Loucy (cell line): ENCODE data around the gene GAS7.

Experiments
- H2AFZ ChIP-seq: fragments of 200-600 bp; sonication (generic); 2 replicates; pipeline ENCODE4 v1.6.0; 2016; ENCODE audit warnings: antibody characterized with exemption, mild to moderate bottlenecking, low read length, moderate library complexity
- H3F3A ChIP-seq: fragments of 200-600 bp; 2 replicates; pipeline ENCODE4 v1.6.0; 2016; ENCODE audit warnings: antibody characterized with exemption, low read depth, mild to moderate bottlenecking
- H3K27me3 ChIP-seq: fragments of 200-600 bp; sonication (generic); 2 replicates; pipeline ENCODE4 v1.6.1; 2014; ENCODE audit warnings: low read length, mild to moderate bottlenecking; ENCODE audit not compliant: insufficient read depth, poor library complexity, severe bottlenecking
- H3K36me3 ChIP-seq: fragments of 200-600 bp; sonication (generic); 2 replicates; pipeline ENCODE4 v1.6.1; 2016; ENCODE audit warnings: low read length; ENCODE audit not compliant: insufficient read depth
- H3K4me1 ChIP-seq: fragments of 200-600 bp; sonication (generic); 2 replicates; pipeline ENCODE4 v1.5.1; 2014; ENCODE audit warnings: low read length, mild to moderate bottlenecking; ENCODE audit not compliant: insufficient read depth, poor library complexity, severe bottlenecking
- H3K4me2 ChIP-seq: fragments of 200-600 bp; sonication (generic); 2 replicates; pipeline ENCODE4 v1.6.0; 2014; ENCODE audit warnings: antibody characterized with exemption, low read length, low read depth, mild to moderate bottlenecking; ENCODE audit not compliant: poor library complexity, severe bottlenecking
- H3K4me3 ChIP-seq: fragments of 200-600 bp; sonication (generic); 2 replicates; pipeline ENCODE4 v1.5.1; 2014; ENCODE audit warnings: low read length, mild to moderate bottlenecking, mixed read lengths; ENCODE audit not compliant: poor library complexity, severe bottlenecking
- H3K79me2 ChIP-seq: fragments of 200-600 bp; sonication (generic); 2 replicates; pipeline ENCODE4 v1.6.1; 2014; ENCODE audit warnings: low read length; ENCODE audit not compliant: insufficient read depth
- H3K9ac ChIP-seq: fragments of 200-600 bp; sonication (generic); 2 replicates; pipeline ENCODE4 v1.6.0; 2014; ENCODE audit warnings: mild to moderate bottlenecking, low read depth, low read length, moderate library complexity; ENCODE audit not compliant: poor library complexity, severe bottlenecking
- H3K9me2 ChIP-seq: fragments of 200-600 bp; sonication (generic); replicated peaks from 2 replicates; pipeline ENCODE4 v1.6.1; 2016; ENCODE audit warnings: low read depth, low read length, mixed read lengths
- H3K9me3 ChIP-seq: fragments of 200-600 bp; sonication (generic); 2 replicates; pipeline ENCODE4 v1.6.1; 2014; ENCODE audit warnings: mild to moderate bottlenecking, antibody characterized with exemption, low read length, low read depth; ENCODE audit not compliant: insufficient read depth
- H4K20me1 ChIP-seq: fragments of 200-600 bp; sonication (generic); 2 replicates; pipeline ENCODE4 v1.6.0; 2014; ENCODE audit warnings: antibody characterized with exemption, low read length, mild to moderate bottlenecking; ENCODE audit not compliant: insufficient read depth, poor library complexity, severe bottlenecking
- CTCF ChIP-seq: fragments of 200-600 bp; sonication (generic); conservative IDR thresholded peaks from 2 replicates; pipeline ENCODE4 v1.5.1; 2014; ENCODE audit warnings: mild to moderate bottlenecking, antibody characterized with exemption, low read length
- EZH2phosphoT487 ChIP-seq: fragments of 200-600 bp; IDR thresholded peaks from 2 replicates; pipeline ENCODE4 v1.6.1; 2018; ENCODE audit warnings: antibody characterized with exemption, mild to moderate bottlenecking, moderate library complexity, borderline replicate concordance

GAS7 gene

GRCh38 chr17:10041287-10041612, 157.2 kb downstream of the GAS7 start:
- H3K4me1 ChIP-seq = peaks cover 11% of the 10 kb centered on the region
- no peaks in the 10 kb centered on the region for H3K36me3 ChIP-seq
- H3K9me3 ChIP-seq = no peaks in the 10 kb centered on the region
- H3K79me2 ChIP-seq = peaks cover 87% of the 10 kb centered on the region
- TF ChIP-seq CTCF (no peak), EZH2phosphoT487 (no peak)
- H3K4me3 ChIP-seq = no peak overlapping the region
- H3F3A ChIP-seq = no peaks in the 10 kb centered on the region
- H3K27me3 ChIP-seq = no peaks in the 10 kb centered on the region
- H3K9ac ChIP-seq = no peak overlapping the region
- no peak overlapping the region for H2AFZ ChIP-seq
- no peak overlapping the region for H3K4me2 ChIP-seq
- no peaks in the 10 kb centered on the region for H4K20me1 ChIP-seq
- no peaks in the 10 kb centered on the region for H3K9me2 ChIP-seq

GRCh38 chr17:10036511-10037061, 161.8 kb downstream of the GAS7 start:
- TF ChIP-seq CTCF (no peak), EZH2phosphoT487 (no peak)
- no peak overlapping the region for H3K4me3 ChIP-seq
- H3K27me3 ChIP-seq = no peaks in the 10 kb centered on the region
- no peaks in the 10 kb centered on the region for H3K9me3 ChIP-seq
- peaks cover 87% of the 10 kb centered on the region for H3K79me2 ChIP-seq
- H2AFZ ChIP-seq = no peak overlapping the region
- H3K9ac ChIP-seq = no peak overlapping the region
- H3K4me2 ChIP-seq = no peak overlapping the region
- no peaks in the 10 kb centered on the region for H4K20me1 ChIP-seq
- peaks cover 4% of the 10 kb centered on the region for H3K4me1 ChIP-seq
- no peaks in the 10 kb centered on the region for H3K36me3 ChIP-seq
- no peaks in the 10 kb centered on the region for H3F3A ChIP-seq
- H3K9me2 ChIP-seq = no peaks in the 10 kb centered on the region

- no peak overlapping the region for H3K9ac ChIP-seq
- H3K4me1 ChIP-seq = peaks cover 4% of the 10 kb centered on the region
- no peaks in the 10 kb centered on the region for H3K36me3 ChIP-seq
- H3F3A ChIP-seq = no peaks in the 10 kb centered on the region
- H3K9me3 ChIP-seq = no peaks in the 10 kb centered on the region
- no peaks in the 10 kb centered on the region for H4K20me1 ChIP-seq
- H3K9me2 ChIP-seq = no peaks in the 10 kb centered on the region
- no peak overlapping the region for H2AFZ ChIP-seq
- H3K4me3 ChIP-seq = no peak overlapping the region
- no peaks in the 10 kb centered on the region for H3K27me3 ChIP-seq
- H3K79me2 ChIP-seq = peaks cover 87% of the 10 kb centered on the region
- TF ChIP-seq CTCF (no peak), EZH2phosphoT487 (no peak)
- H3K4me2 ChIP-seq = no peak overlapping the region
These were observed 162.5 kb downstream of the GAS7 start for GRCh38 chr17:10035885-10036284.
